NB4 (cell line): ENCODE measurements around the gene CUL4A.

ENCODE experiments used
- DNase-seq: peaks from one replicate; pipeline ENCODE4 v3.0.0; 2010; ENCODE audit warnings: low read depth
- H3K4me3 ChIP-seq: one replicate; pipeline ENCODE4 v1.5.1; 2011; ENCODE audit warnings: mild to moderate bottlenecking, low read depth, low read length, moderate library complexity
- MYC ChIP-seq: IDR thresholded peaks from 2 replicates; pipeline ENCODE4 v1.6.1; 2011; ENCODE audit warnings: low read depth, low read length
- POLR2A ChIP-seq: IDR thresholded peaks from 2 replicates; pipeline ENCODE4 v1.6.1; 2011; ENCODE audit warnings: mild to moderate bottlenecking; ENCODE audit not compliant: insufficient read length; ENCODE audit errors: extremely low read depth
- TF ChIP-seq, protein P1 (sequence below): IDR thresholded peaks from one replicate; pipeline ENCODE4 v1.5.1; 2012; ENCODE audit warnings: low read depth, low read length
- TF ChIP-seq, protein P2 (sequence below): IDR thresholded peaks from 2 replicates; pipeline ENCODE4 v1.6.1; 2011; ENCODE audit warnings: low read depth, low read length

CUL4A gene

DNA sequence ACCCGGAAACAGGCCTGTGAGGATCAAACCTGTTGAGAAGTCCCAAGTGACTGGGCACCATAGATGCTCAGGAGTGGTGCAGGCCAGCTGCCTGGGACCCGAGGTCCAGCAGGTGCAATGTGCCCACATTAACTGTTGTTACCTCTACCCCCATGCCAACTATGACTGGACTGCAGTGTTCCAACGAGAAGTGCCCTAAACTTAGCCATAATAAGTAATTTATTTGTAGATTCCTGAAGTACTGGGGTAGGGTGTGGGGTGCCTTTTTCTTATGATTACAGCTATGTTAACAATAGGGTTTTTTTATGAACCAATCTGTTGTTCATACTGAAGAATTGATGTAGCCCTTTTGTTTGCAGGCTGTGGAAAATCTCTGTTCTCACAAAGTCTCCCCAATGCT lies 9.2 kb downstream of the CUL4A start:
- H3K4me3 ChIP-seq, result no peak overlapping the region
- no peak for DNase-seq
- TF ChIP-seq, protein P1, sequence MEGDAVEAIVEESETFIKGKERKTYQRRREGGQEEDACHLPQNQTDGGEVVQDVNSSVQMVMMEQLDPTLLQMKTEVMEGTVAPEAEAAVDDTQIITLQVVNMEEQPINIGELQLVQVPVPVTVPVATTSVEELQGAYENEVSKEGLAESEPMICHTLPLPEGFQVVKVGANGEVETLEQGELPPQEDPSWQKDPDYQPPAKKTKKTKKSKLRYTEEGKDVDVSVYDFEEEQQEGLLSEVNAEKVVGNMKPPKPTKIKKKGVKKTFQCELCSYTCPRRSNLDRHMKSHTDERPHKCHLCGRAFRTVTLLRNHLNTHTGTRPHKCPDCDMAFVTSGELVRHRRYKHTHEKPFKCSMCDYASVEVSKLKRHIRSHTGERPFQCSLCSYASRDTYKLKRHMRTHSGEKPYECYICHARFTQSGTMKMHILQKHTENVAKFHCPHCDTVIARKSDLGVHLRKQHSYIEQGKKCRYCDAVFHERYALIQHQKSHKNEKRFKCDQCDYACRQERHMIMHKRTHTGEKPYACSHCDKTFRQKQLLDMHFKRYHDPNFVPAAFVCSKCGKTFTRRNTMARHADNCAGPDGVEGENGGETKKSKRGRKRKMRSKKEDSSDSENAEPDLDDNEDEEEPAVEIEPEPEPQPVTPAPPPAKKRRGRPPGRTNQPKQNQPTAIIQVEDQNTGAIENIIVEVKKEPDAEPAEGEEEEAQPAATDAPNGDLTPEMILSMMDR, result no peak
- TF ChIP-seq MYC, result no peak
- TF ChIP-seq, protein P2, sequence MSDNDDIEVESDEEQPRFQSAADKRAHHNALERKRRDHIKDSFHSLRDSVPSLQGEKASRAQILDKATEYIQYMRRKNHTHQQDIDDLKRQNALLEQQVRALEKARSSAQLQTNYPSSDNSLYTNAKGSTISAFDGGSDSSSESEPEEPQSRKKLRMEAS, result no peak

DNA sequence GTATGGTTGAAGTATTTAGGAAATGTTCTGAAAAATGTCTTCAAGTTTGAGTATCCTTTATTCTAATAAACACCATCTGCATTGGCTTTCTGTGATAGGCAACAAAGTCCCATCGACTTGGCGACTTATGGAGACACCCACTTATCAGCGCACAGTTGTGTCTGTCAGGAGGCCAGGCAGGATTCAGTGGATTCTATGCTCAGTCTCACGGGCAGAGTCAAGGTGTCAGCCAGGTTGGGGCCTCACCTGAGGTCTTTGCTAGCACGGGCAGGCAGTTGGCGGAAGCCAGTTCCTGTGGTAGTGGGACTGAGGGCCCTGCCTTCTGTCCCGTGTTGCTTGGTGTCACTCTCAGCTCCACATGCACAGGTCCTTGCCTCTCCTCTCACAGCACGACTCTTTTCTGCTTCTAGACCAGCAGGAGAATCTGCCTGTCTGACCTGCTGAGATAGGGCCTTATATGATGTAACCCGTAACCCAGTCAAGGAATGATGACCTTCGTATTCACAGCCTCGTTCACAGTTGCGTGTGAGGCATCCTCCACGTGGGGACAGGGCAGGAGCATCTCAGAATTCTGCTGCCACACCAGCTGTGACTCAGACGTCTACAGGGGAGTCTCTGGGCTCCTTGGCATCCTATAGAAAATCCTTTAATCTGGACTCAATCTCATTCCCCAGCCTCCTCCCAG lies 10.0 kb downstream of the CUL4A start:
- TF ChIP-seq MYC, result no peak
- TF ChIP-seq, protein P2, result no peak
- no peak overlapping the region for H3K4me3 ChIP-seq
- no peak for DNase-seq

- TF ChIP-seq, protein P2, result no peak
- TF ChIP-seq POLR2A (no peak), MYC (no peak)
- TF ChIP-seq, protein P1, result no peak
- H3K4me3 ChIP-seq, result no peak overlapping the region
- no peak for DNase-seq
Measured at GRCh38 chr13:113220141-113220598, 10.8 kb downstream of the CUL4A start.

- no peak overlapping the region for H3K4me3 ChIP-seq
- TF ChIP-seq POLR2A (no peak), MYC (no peak)
- TF ChIP-seq, protein P1, result no peak
- TF ChIP-seq, protein P2, result no peak
- DNase-seq, result no peak
Measured at GRCh38 chr13:113220877-113221276, 11.5 kb downstream of the CUL4A start.

DNA sequence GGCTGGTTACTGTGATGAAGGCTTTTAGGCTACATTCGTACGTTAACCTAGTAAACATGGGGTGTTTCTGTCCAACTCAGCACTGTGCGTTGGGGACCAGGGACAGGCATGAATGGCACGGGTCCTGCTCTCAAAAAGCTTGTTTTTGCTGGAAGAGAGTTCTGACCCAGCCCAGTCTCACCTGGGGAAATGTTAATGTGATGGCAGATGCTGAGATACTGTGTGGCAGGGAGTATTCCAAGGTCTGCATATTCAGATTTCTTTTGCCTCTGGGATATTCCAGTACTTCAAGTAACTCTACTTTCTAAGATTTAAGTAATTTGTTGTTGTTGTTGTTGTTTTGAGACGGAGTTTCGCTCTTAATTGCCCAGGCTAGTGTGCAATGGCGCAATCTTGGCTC lies 13.7 kb downstream of the CUL4A start:
- DNase-seq, result no peak
- TF ChIP-seq, protein P1, result no peak
- no peak for TF ChIP-seq POLR2A
- no peak for TF ChIP-seq MYC
- H3K4me3 ChIP-seq, result no peak overlapping the region

GRCh38 chr13:113224486-113224885 lies 15.1 kb downstream of the CUL4A start:
- DNase-seq, result no peak
- no peak overlapping the region for H3K4me3 ChIP-seq
- TF ChIP-seq, protein P1, result no peak
- no peak for TF ChIP-seq POLR2A
- TF ChIP-seq MYC, result no peak
- TF ChIP-seq, protein P2, result no peak
